ENCODE measurements around the gene SPATA13.

DNA sequence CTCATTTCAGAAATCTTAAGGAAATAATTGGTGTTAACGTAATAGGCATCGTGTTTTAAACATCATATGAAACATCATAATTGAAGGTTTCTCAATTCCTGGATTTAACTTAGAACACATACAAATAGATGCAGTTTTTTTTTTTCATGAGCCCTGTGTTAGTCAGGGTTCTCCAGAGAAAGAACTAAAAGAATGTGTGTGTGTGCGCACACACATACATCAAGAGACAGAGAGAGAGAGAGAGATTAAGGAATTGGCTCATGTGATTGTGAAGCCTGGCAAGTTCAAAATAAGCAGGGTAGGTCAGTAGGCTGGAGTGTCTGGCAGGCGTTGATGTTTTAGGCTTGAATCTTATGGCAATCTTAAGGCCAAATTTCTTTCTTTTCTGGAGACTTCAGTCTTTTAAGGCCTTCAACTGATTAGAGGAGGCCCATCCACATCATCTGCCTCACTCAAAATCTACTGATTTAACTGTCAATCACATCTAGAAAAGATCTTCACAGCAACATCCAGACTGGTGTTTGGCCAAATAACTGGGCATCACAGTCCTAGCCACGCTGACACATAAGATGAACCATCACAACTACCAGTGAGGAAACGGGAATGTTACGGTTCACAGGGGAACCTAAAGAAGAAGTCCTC lies 25.2 kb downstream of the SPATA13 start:
- TF ChIP-seq GATA3 (IDR thresholded peaks at IDR 0.05; ENCODE audit: low read depth, low read length) = no peak
- no peak for TF ChIP-seq GATA2 (IDR thresholded peaks at IDR 0.05; ENCODE audit: low read depth, low read length)

Measured in SH-SY5Y (cell line).